ENCODE results near the gene EPPIN. TPM values are rescaled to one million over a fixed set of nuclear protein-coding genes. Genes with fewer than 3 reads are reported as not detected.

Gene EPPIN
- total and polyA plus RNA-seq, 5 experiments from 2014 or later, result not detected

- ATAC-seq, result no peak
- H3K9me3 Mint-ChIP-seq, result peaks cover 0 to 8% (median 0%) of the 10 kb centered on the region in 9 donors
- no peaks in the 10 kb centered on the region for H3K4me1 Mint-ChIP-seq
- H3K4me3 Mint-ChIP-seq, result no peak overlapping the region
- H3K27me3 Mint-ChIP-seq, result peaks cover 13 to 40% (median 26%) of the 10 kb centered on the region in 5 donors
- H3K36me3 Mint-ChIP-seq, result no peaks in the 10 kb centered on the region
- no peak overlapping the region for H3K27ac Mint-ChIP-seq
- POLR2A ChIA-PET, result interaction anchor here (0.7 kb wide), 1 partner anchor 321 kb away, joined by 6 read pairs; no protein-coding TSS in a partner anchor
- DNase-seq, result no peak
Observed at GRCh38 chr20:45518282-45518681, 28.9 kb downstream of the EPPIN start.

- H3K4me3 Mint-ChIP-seq, result no peak within 1 kb of the TSS
- DNase-seq (no peak), ATAC-seq (no peak)
- H3K27ac Mint-ChIP-seq, result no peak within 1 kb of the TSS
- H3K27me3 Mint-ChIP-seq, result peaks cover 9 to 39% (median 18%) of the 10 kb centered on the region in 5 donors
- peaks cover 0 to 5% (median 0%) of the 10 kb centered on the region in 3 donors for H3K36me3 Mint-ChIP-seq
- no peaks in the 10 kb centered on the region for H3K4me1 Mint-ChIP-seq
- POLR2A ChIA-PET, result no interaction called here
- H3K9me3 Mint-ChIP-seq, result peaks cover 0 to 8% (median 0%) of the 10 kb centered on the region in 9 donors
Observed at GRCh38 chr20:45515147-45515913, 31.9 kb downstream of the EPPIN start, which contains the start of gene SPINT3. TSS of gene SPINT3 (minus strand) at chr20:45515622. CDS start at chr20:45515608, 14 bp downstream.

GRCh38 chr20:45510242-45510862 is 36.8 kb downstream of the EPPIN start:
- Mint-ChIP-seq H3K36me3 (peaks cover 0 to 5% (median 0%) of the 10 kb centered on the region in 3 donors), H3K27me3 (peaks cover 19 to 66% (median 19%) of the 10 kb centered on the region in 5 donors), H3K4me1 (no peaks in the 10 kb centered on the region), H3K4me3 (no peak overlapping the region), H3K27ac (no peak overlapping the region), H3K9me3 (no peaks in the 10 kb centered on the region)
- POLR2A ChIA-PET, result no interaction called here
- DNase-seq (no peak), ATAC-seq (no peak)

- H3K36me3 Mint-ChIP-seq, result peaks cover 0 to 5% (median 0%) of the 10 kb centered on the region in 3 donors
- H3K4me1 Mint-ChIP-seq, result no peaks in the 10 kb centered on the region
- H3K27ac Mint-ChIP-seq, result no peak overlapping the region
- POLR2A ChIA-PET, result no interaction called here
- no peak for ATAC-seq
- peaks cover 17 to 66% (median 23%) of the 10 kb centered on the region in 5 donors for H3K27me3 Mint-ChIP-seq
- DNase-seq, result no peak
- H3K4me3 Mint-ChIP-seq, result no peak overlapping the region
- no peaks in the 10 kb centered on the region for H3K9me3 Mint-ChIP-seq
Observed at GRCh38 chr20:45509091-45509490, 38.1 kb downstream of the EPPIN start.

GRCh38 chr20:45508068-45508886 is 38.9 kb downstream of the EPPIN start:
- Mint-ChIP-seq H3K4me1 (no peaks in the 10 kb centered on the region), H3K4me3 (no peak overlapping the region), H3K27ac (no peak overlapping the region), H3K36me3 (peaks cover 0 to 5% (median 0%) of the 10 kb centered on the region in 3 donors), H3K27me3 (peaks cover 21 to 72% (median 26%) of the 10 kb centered on the region in 5 donors), H3K9me3 (no peaks in the 10 kb centered on the region)
- ATAC-seq, result no peak
- POLR2A ChIA-PET, result no interaction called here
- no peak for DNase-seq

GRCh38 chr20:45507011-45507820 is 40.0 kb downstream of the EPPIN start:
- H3K9me3 Mint-ChIP-seq, result no peaks in the 10 kb centered on the region
- peaks cover 22 to 73% (median 25%) of the 10 kb centered on the region in 5 donors for H3K27me3 Mint-ChIP-seq
- ATAC-seq, result no peak

GRCh38 chr20:45506398-45506797 is 40.8 kb downstream of the EPPIN start:
- no peak for DNase-seq
- Mint-ChIP-seq H3K27me3 (peaks cover 23 to 71% (median 27%) of the 10 kb centered on the region in 5 donors), H3K4me1 (no peaks in the 10 kb centered on the region), H3K4me3 (no peak overlapping the region), H3K9me3 (no peaks in the 10 kb centered on the region), H3K27ac (no peak overlapping the region), H3K36me3 (no peaks in the 10 kb centered on the region)
- no peak for ATAC-seq
- POLR2A ChIA-PET, result no interaction called here

More at GRCh38 chr20:45507011-45507820, 40.0 kb downstream of the EPPIN start:
- Mint-ChIP-seq H3K27ac (no peak overlapping the region), H3K36me3 (peaks cover 0 to 2% (median 0%) of the 10 kb centered on the region in 3 donors), H3K4me1 (no peaks in the 10 kb centered on the region), H3K4me3 (no peak overlapping the region)
- DNase-seq, result no peak
- POLR2A ChIA-PET, result no interaction called here

- POLR2A ChIA-PET, result no interaction called here
- no peak overlapping the region for H3K27ac Mint-ChIP-seq
- no peak overlapping the region for H3K4me3 Mint-ChIP-seq
- DNase-seq (no peak), ATAC-seq (no peak)
- no peaks in the 10 kb centered on the region for H3K9me3 Mint-ChIP-seq
- peaks cover 28 to 75% (median 36%) of the 10 kb centered on the region in 5 donors for H3K27me3 Mint-ChIP-seq
- H3K36me3 Mint-ChIP-seq, result no peaks in the 10 kb centered on the region
- no peaks in the 10 kb centered on the region for H3K4me1 Mint-ChIP-seq
Observed at GRCh38 chr20:45503403-45503802, 43.8 kb downstream of the EPPIN start.

- peaks cover 28 to 66% (median 35%) of the 10 kb centered on the region in 5 donors for H3K27me3 Mint-ChIP-seq
- no peak for ATAC-seq
- no peaks in the 10 kb centered on the region for H3K9me3 Mint-ChIP-seq
- H3K36me3 Mint-ChIP-seq, result no peaks in the 10 kb centered on the region
- H3K4me3 Mint-ChIP-seq, result no peak overlapping the region
- DNase-seq, result no peak
- no peaks in the 10 kb centered on the region for H3K4me1 Mint-ChIP-seq
- POLR2A ChIA-PET, result no interaction called here
- H3K27ac Mint-ChIP-seq, result no peak overlapping the region
Observed at GRCh38 chr20:45502561-45502960, 44.6 kb downstream of the EPPIN start.

GRCh38 chr20:45501600-45501999 is 45.6 kb downstream of the EPPIN start:
- H3K36me3 Mint-ChIP-seq, result no peaks in the 10 kb centered on the region

GRCh38 chr20:45500022-45500421 is 47.2 kb downstream of the EPPIN start:
- POLR2A ChIA-PET, result no interaction called here
- DNase-seq (no peak), ATAC-seq (no peak)
- H3K9me3 Mint-ChIP-seq, result no peaks in the 10 kb centered on the region
- no peak overlapping the region for H3K4me3 Mint-ChIP-seq
- H3K27me3 Mint-ChIP-seq, result peaks cover 23 to 48% (median 34%) of the 10 kb centered on the region in 5 donors
- no peaks in the 10 kb centered on the region for H3K36me3 Mint-ChIP-seq
- H3K27ac Mint-ChIP-seq, result no peak overlapping the region
- H3K4me1 Mint-ChIP-seq, result no peaks in the 10 kb centered on the region

More at GRCh38 chr20:45501600-45501999, 45.6 kb downstream of the EPPIN start:
- Mint-ChIP-seq H3K4me3 (no peak overlapping the region), H3K27me3 (peaks cover 27 to 57% (median 40%) of the 10 kb centered on the region in 5 donors), H3K9me3 (no peaks in the 10 kb centered on the region), H3K4me1 (no peaks in the 10 kb centered on the region), H3K27ac (no peak overlapping the region)
- POLR2A ChIA-PET, result no interaction called here
- DNase-seq (no peak), ATAC-seq (no peak)

GRCh38 chr20:45497971-45498494 is 49.2 kb downstream of the EPPIN start:
- no peaks in the 10 kb centered on the region for H3K9me3 Mint-ChIP-seq
- H3K36me3 Mint-ChIP-seq, result no peaks in the 10 kb centered on the region
- H3K4me1 Mint-ChIP-seq, result no peaks in the 10 kb centered on the region
- POLR2A ChIA-PET, result interaction anchor here (0.5 kb wide), 1 partner anchor 133 kb away, joined by 3 read pairs; no protein-coding TSS in a partner anchor
- H3K27me3 Mint-ChIP-seq, result peaks cover 18 to 41% (median 29%) of the 10 kb centered on the region in 5 donors
- no peak overlapping the region for H3K27ac Mint-ChIP-seq
- no peak overlapping the region for H3K4me3 Mint-ChIP-seq
- DNase-seq (no peak), ATAC-seq (no peak)

Measured in naive thymus-derived CD8-positive, alpha-beta T cell (primary cell).